Stomach (tissue), 9 donors: ENCODE results near the gene POLR3B. TPM values are rescaled to one million over a fixed set of nuclear protein-coding genes. Genes with fewer than 3 reads are reported as not detected.

ENCODE experiments used
- DNase-seq, 2 donors: peaks; one replicate each; pipeline versions ENCODE4 v3.0.0 to v3.0.0-alpha.2; 2013 to 2019
- H3K27ac ChIP-seq, 5 donors: fragments of 200-600 bp in 4 of 5; sonication (generic) in 4 of 5; one replicate each; pipeline ENCODE4 v1.5.1; 2013 to 2019; ENCODE audit warnings: mild to moderate bottlenecking in 1 of 5, moderate library complexity in 1 of 5
- H3K27me3 ChIP-seq, 3 donors: fragments of 200-600 bp; sonication (generic); one replicate each; pipeline ENCODE4 v1.5.1; 2017 to 2019; ENCODE audit warnings: mixed run types in 1 of 3
- H3K36me3 ChIP-seq, 4 donors: fragments of 200-600 bp; sonication (generic); 1 replicate in 3 of 4; 2 replicates in 1 of 4; pipeline ENCODE4 v1.5.1; 2016 to 2019
- H3K4me1 ChIP-seq, 4 donors: fragments of 200-600 bp; sonication (generic); one replicate each; pipeline ENCODE4 v1.5.1; 2016 to 2019
- H3K4me3 ChIP-seq, 4 donors: fragments of 200-600 bp; sonication (generic) in 3 of 4; one replicate each; pipeline ENCODE4 v1.5.1; 2016 to 2019; ENCODE audit warnings: mild to moderate bottlenecking in 1 of 4
- H3K9me3 ChIP-seq, 4 donors: fragments of 200-600 bp; sonication (generic); one replicate each; pipeline ENCODE4 v1.5.1; 2016 to 2019
- EP300 ChIP-seq: sonication (generic); formaldehyde crosslinking; IDR thresholded peaks from one replicate; pipeline ENCODE4 v1.6.1; 2017; ENCODE audit warnings: antibody characterized with exemption
- POLR2A ChIP-seq, 4 donors: fragments of 450-650 bp; IDR thresholded peaks; one replicate each; pipeline ENCODE4 v1.6.1; 2016; ENCODE audit warnings: antibody characterized with exemption in 4 of 4, control low read depth in 2 of 4, mild to moderate bottlenecking in 1 of 4, moderate library complexity in 1 of 4
- POLR2AphosphoS5 ChIP-seq, 3 donors: sonication (generic); formaldehyde crosslinking; IDR thresholded peaks; one replicate each; pipeline ENCODE4 v1.6.1; 2016; ENCODE audit warnings: antibody characterized with exemption in 3 of 3
- WGBS, 5 donors: extraction: QIAGEN DNeasy Blood & Tissue Kit in 3 of 5; methylation state at CpG; one replicate each; pipeline versions ENCODE4 v1.1.5 to v1.1.7; 2013 to 2018; 5-methylcytosine and 5-hydroxymethylcytosine counted together
- intact Hi-C: fragments of 100-400 bp; cut with DNase I; formaldehyde crosslinking; loops from one replicate; pipeline ENCODE4 v1.15.1; 2023; ENCODE audit warnings: low total_unique reads
- polyA plus RNA-seq, 3 donors: library from polyadenylated mRNA; stranded (reverse); fragments of 200-250 nt; gene quantifications; one replicate each; pipeline ENCODE4 v1.2.3, GENCODE V29; 2013
- total RNA-seq, 5 donors: library from RNA; depleted of rRNA; stranded (reverse); fragments of >200 nt; gene quantifications; one replicate each; pipeline versions ENCODE4 v1.1.0 to v1.2.3, GENCODE V29; 2014 to 2016
- TF ChIP-seq, protein P1 (sequence below), 7 experiments: fragments of 450-650 bp in 4 of 7; fragments of 200-600 bp in 3 of 7; sonication (generic) in 3 of 7; IDR thresholded peaks; one replicate each; pipeline ENCODE4 v1.5.1; 2016 to 2019; ENCODE audit warnings: antibody characterized with exemption in 7 of 7, control low read depth in 2 of 7, mild to moderate bottlenecking in 1 of 7
- donor health status: healthy with polysubstance abuse.
- donor health status: Bipolar disorder and iron deficiency.
- donor health status: healthy.

The POLR3B gene
- total and polyA plus RNA-seq, 8 donors, result 0.87 to 31.2 (median 5.0) TPM

DNA sequence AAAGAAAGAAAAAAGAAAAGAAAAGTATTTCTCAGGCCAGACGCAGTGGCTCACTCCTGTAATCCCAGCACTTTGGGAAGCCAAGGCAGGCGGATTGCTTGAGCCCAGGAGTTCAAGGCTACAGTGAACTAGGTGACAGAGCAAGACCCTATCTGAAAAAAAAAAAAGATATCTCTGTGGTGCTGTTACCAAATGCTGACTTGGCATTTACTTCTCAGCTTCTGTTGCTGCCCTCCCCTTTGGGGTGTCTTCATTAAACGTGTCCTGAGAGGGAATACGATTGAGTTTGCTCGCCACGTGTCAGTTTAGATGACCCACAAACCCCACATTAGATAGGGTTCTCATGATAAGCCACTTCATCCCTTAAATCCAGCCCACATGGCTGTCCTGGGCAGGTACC is 4.4 kb upstream of the POLR3B start:
- peaks cover 5 to 10% (median 8%) of the 10 kb centered on the region in 4 donors for H3K4me1 ChIP-seq
- H3K27ac ChIP-seq, result no peak overlapping the region
- TF ChIP-seq, protein P1, sequence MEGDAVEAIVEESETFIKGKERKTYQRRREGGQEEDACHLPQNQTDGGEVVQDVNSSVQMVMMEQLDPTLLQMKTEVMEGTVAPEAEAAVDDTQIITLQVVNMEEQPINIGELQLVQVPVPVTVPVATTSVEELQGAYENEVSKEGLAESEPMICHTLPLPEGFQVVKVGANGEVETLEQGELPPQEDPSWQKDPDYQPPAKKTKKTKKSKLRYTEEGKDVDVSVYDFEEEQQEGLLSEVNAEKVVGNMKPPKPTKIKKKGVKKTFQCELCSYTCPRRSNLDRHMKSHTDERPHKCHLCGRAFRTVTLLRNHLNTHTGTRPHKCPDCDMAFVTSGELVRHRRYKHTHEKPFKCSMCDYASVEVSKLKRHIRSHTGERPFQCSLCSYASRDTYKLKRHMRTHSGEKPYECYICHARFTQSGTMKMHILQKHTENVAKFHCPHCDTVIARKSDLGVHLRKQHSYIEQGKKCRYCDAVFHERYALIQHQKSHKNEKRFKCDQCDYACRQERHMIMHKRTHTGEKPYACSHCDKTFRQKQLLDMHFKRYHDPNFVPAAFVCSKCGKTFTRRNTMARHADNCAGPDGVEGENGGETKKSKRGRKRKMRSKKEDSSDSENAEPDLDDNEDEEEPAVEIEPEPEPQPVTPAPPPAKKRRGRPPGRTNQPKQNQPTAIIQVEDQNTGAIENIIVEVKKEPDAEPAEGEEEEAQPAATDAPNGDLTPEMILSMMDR (IDR thresholded peaks at IDR 0.05), result no peak
- TF ChIP-seq POLR2AphosphoS5 (IDR thresholded peaks at IDR 0.05), result no peak
- TF ChIP-seq POLR2A (IDR thresholded peaks at IDR 0.05), result no peak
- TF ChIP-seq EP300, result no peak
- H3K27me3 ChIP-seq, result no peaks in the 10 kb centered on the region
- H3K36me3 ChIP-seq, result peaks cover 0 to 11% (median 6%) of the 10 kb centered on the region in 4 donors
- no peak overlapping the region for H3K4me3 ChIP-seq
- 68 to 81% (median 72%) methylated on average over 6 of the region's 6 CpGs for WGBS, 5 donors
- no peak for DNase-seq
- intact Hi-C loops, result no loop called here
- H3K9me3 ChIP-seq, result no peaks in the 10 kb centered on the region

DNA sequence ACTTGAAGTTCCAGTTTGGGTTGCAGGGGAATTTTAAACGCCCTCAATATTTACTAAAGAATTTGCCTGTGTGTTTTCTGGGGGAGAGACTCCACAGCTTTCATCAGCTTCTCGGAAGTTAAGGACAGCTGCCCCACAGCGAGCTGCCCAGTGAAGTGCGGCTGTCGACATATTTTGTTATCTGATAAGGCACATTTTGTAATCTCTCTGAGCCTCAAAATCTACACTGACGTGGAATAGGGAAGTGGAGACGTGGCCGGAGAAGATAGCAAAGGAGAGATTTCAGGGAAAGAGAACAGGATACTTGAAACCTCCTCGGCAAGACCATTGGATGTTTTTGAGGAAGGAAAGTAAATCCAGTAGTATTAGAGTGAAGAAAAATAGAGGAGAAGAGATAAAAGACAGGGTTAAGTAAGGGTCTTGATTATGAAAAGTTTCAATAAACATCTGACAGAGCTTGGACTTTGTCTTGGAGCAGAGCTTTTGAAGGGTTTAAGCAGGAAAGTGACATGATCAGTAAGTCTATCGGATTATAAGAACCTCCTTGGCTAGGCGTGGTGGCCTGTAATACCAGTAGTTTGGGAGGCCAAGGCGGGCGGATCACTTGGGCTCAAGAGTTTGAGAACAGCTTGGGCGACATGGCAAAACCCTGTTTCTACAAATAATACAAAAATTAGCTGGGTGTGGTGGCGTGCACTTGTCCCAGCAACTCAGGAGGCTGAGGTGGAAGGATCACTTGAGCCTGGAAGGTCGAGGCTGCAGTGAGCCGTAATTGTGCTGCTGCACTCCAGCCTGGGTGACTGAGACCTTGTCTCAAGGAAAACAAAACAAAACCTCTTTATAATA is 1.1 kb downstream of the POLR3B start:
- peak in 1 of 3 donors; percentile 36 for TF ChIP-seq POLR2AphosphoS5 (IDR thresholded peaks at IDR 0.05)
- no peak for TF ChIP-seq POLR2A (IDR thresholded peaks at IDR 0.05)
- Histone ChIP-seq H3K9me3 (no peaks in the 10 kb centered on the region), H3K4me1 (peaks cover 24 to 43% (median 33%) of the 10 kb centered on the region in 4 donors), H3K4me3 (peak overlapping the region; percentile 61 to 79 (median 73)), H3K27ac (peak overlapping the region; percentile 91 to 95 (median 94)), H3K36me3 (no peaks in the 10 kb centered on the region), H3K27me3 (no peaks in the 10 kb centered on the region)
- WGBS, 5 donors, result 23 to 28% (median 26%) methylated on average over 17 of the region's 17 CpGs
- intact Hi-C loops, result no loop called here
- peak; percentile 17 to 34 for DNase-seq

DNA sequence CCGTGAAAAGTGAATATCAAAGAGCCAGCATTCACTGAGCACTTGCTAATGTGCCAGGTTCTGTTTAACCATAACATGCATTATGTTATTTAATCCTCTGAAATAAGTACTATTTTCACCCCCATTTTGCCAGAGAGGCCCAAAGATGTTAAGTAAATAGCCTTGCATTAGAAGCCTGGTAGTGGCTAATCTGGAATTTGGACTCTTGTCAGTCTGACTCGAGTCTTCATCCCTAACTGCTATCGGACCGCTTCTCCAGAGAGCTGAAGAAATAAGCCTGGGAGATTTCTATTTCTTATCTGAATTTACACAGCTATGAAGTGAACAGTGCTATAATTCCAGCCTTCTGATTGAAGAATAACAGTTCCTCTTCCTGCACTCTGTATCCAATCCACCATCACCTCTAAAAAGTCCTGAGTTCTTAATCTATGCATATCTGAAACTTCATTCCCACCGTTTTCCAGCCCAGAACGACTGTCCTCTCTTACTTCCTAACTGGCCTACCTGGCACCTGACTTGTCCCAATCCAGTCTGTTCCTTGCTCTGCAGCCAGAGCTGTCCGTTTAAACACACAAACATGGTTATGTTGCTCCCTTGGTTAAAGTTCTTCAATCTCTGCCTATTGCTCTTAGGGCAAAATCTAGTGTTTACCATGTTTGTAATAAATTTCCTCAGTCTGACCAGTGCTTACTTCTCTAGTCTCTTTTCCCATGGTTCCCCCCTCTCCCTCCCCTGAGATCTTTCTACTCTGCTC is 2.3 kb downstream of the POLR3B start:
- peak overlapping the region in 4 of 5 donors; percentile 25 to 95 (median 94) for H3K27ac ChIP-seq
- intact Hi-C loops, result no loop called here

DNA sequence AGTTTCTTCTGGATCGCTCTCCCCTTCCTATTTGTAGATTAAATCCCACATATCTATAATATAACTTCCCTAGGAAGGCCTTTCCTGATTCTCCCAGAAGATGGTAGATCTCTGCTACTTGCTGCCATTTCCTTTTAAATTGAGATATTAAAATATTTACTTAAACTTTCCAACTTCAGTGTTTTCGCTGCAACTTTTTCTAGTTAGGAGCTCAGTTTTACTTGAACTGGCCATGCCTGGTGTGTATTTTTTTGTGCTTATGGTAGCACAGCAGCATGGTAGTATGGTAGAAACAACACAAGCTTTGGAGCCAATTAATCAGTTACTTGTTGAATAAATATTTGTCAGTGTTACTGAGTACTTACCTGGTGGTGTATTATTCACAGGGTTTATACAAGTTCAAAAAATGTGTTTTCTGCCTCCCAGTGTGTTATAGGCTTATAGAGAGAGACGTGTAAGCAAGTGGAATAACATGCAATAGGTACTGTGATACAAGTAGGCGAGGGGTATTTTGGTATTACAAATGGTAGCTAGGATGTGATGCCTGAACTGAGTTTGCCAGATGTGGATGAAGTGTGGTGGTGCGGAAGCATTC is 2.9 kb downstream of the POLR3B start:
- Histone ChIP-seq H3K27ac (peak overlapping the region in 4 of 5 donors; percentile 25 to 95 (median 94)), H3K4me1 (peaks cover 24 to 43% (median 33%) of the 10 kb centered on the region in 4 donors), H3K9me3 (no peaks in the 10 kb centered on the region), H3K27me3 (no peaks in the 10 kb centered on the region), H3K36me3 (peaks cover 0 to 16% (median 7%) of the 10 kb centered on the region in 4 donors), H3K4me3 (no peak overlapping the region)
- DNase-seq, result no peak
- WGBS, 5 donors, result 51 to 82% (median 64%) methylated on average over 5 of the region's 5 CpGs
- TF ChIP-seq, protein P1 (IDR thresholded peaks at IDR 0.05), result no peak
- TF ChIP-seq POLR2A (IDR thresholded peaks at IDR 0.05), result no peak
- TF ChIP-seq EP300, result no peak
- no peak for TF ChIP-seq POLR2AphosphoS5 (IDR thresholded peaks at IDR 0.05)
- intact Hi-C loops, result no loop called here

More for the DNA sequence above, 2.3 kb downstream of the POLR3B start:
- Histone ChIP-seq H3K4me3 (no peak overlapping the region), H3K36me3 (peaks cover 0 to 10% (median 6%) of the 10 kb centered on the region in 4 donors), H3K4me1 (peaks cover 24 to 43% (median 33%) of the 10 kb centered on the region in 4 donors), H3K9me3 (no peaks in the 10 kb centered on the region), H3K27me3 (no peaks in the 10 kb centered on the region)
- no peak for DNase-seq
- 38 to 58% (median 44%) methylated on average over 7 of the region's 7 CpGs for WGBS, 5 donors
- TF ChIP-seq POLR2AphosphoS5 (IDR thresholded peaks at IDR 0.05) (no peak), POLR2A (IDR thresholded peaks at IDR 0.05) (no peak), EP300 (no peak)
- TF ChIP-seq, protein P1 (IDR thresholded peaks at IDR 0.05), result no peak
